GM18519 (cell line): Measurements from ENCODE around the gene NCAPH2.
"Not testable (repeated sequence)": the region's sequence is repeated elsewhere in the genome, so short reads cannot be mapped to it uniquely, and the experiment has no call there.

Experiments used
- ATAC-seq: cut with Tn5 transposase; IDR thresholded peaks from one replicate; pipeline ENCODE4 v1.9.1; 2021; ENCODE audit warnings: mild to moderate bottlenecking, moderate library complexity; ENCODE audit not compliant: unreplicated experiment, low FRiP score

NCAPH2 gene

GRCh38 chr22:50528682-50529415 lies 20.8 kb downstream of the NCAPH2 start:
- no peak for ATAC-seq

- ATAC-seq: no peak
These were observed 21.4 kb downstream of the NCAPH2 start for GRCh38 chr22:50529416-50529896.

GRCh38 chr22:50529897-50530579 lies 22.0 kb downstream of the NCAPH2 start, which contains the start of gene TYMP:
TYMP (minus strand) TSS chr22:50530012; CDS start chr22:50529709, 303 bp downstream.
- no peak for ATAC-seq

- ATAC-seq: no peak
These were observed 22.5 kb downstream of the NCAPH2 start for GRCh38 chr22:50530580-50530876.

- ATAC-seq: no peak
These were observed 23.0 kb downstream of the NCAPH2 start for GRCh38 chr22:50530877-50531545.

- no peak for ATAC-seq
These were observed 23.5 kb downstream of the NCAPH2 start for GRCh38 chr22:50531546-50531961.

- no peak for ATAC-seq
These were observed 24.1 kb downstream of the NCAPH2 start for GRCh38 chr22:50531962-50532674.

GRCh38 chr22:50532824-50533796 lies 25.1 kb downstream of the NCAPH2 start:
- ATAC-seq: no peak

GRCh38 chr22:50533856-50534711 lies 26.1 kb downstream of the NCAPH2 start:
- not testable (repeated sequence) for ATAC-seq

- no peak for ATAC-seq
These were observed 27.1 kb downstream of the NCAPH2 start for GRCh38 chr22:50535113-50535512.

- no peak for ATAC-seq
These were observed 28.2 kb downstream of the NCAPH2 start for GRCh38 chr22:50536226-50536625.

- ATAC-seq: no peak
These were observed 29.7 kb downstream of the NCAPH2 start for GRCh38 chr22:50537765-50538164.

GRCh38 chr22:50540381-50540780 lies 32.4 kb downstream of the NCAPH2 start:
- no peak for ATAC-seq

GRCh38 chr22:50541667-50542026 lies 33.6 kb downstream of the NCAPH2 start:
- not testable (repeated sequence) for ATAC-seq

GRCh38 chr22:50542416-50542927 lies 34.4 kb downstream of the NCAPH2 start:
- ATAC-seq: no peak

GRCh38 chr22:50544078-50544745 lies 36.2 kb downstream of the NCAPH2 start:
- ATAC-seq: no peak

- ATAC-seq: no peak
These were observed 36.8 kb downstream of the NCAPH2 start for GRCh38 chr22:50544746-50545253.
